HepG2 (cell line): ENCODE data around the gene SLC27A1. TPM values are rescaled to one million over a fixed set of nuclear protein-coding genes. Genes with fewer than 3 reads are reported as not detected.
A peak's percentile ranks its signal among the peaks of the same experiment; 100 is the strongest.

ENCODE experiments used
- AHDC1 ChIP-seq: sonication (generic); formaldehyde crosslinking; IDR thresholded peaks from 2 replicates; pipeline ENCODE4 v1.5.1; 2020; ENCODE audit warnings: mild to moderate bottlenecking, missing genetic modification reagents, borderline replicate concordance
- ATF7-NPFF ChIP-seq: sonication (generic); formaldehyde crosslinking; IDR thresholded peaks from 2 replicates; pipeline ENCODE4 v1.8.1; 2023; ENCODE audit warnings: mild to moderate bottlenecking, low read depth, missing genetic modification reagents, moderate library complexity
- CBX5 ChIP-seq: sonication (generic); formaldehyde crosslinking; IDR thresholded peaks from 2 replicates; pipeline ENCODE4 v1.4.0; 2020; ENCODE audit warnings: missing genetic modification reagents, borderline replicate concordance
- HDAC1 ChIP-seq: sonication (generic); formaldehyde crosslinking; IDR thresholded peaks from 2 replicates; pipeline ENCODE4 v1.5.1; 2020; ENCODE audit warnings: mild to moderate bottlenecking, missing genetic modification reagents
- HNF4A ChIP-seq: sonication (generic); formaldehyde crosslinking; IDR thresholded peaks from 2 replicates; pipeline ENCODE4 v1.4.0; 2020; ENCODE audit warnings: missing genetic modification reagents
- KAT2B ChIP-seq: fragments of 150-350 bp; IDR thresholded peaks from 2 replicates; pipeline ENCODE4 v1.6.1; 2014; ENCODE audit warnings: low read depth, low read length, borderline replicate concordance
- MLXIP ChIP-seq: sonication (generic); formaldehyde crosslinking; IDR thresholded peaks from 2 replicates; pipeline ENCODE4 v1.9.0; 2021; ENCODE audit warnings: missing genetic modification reagents, borderline replicate concordance
- MTA1 ChIP-seq: sonication (generic); formaldehyde crosslinking; IDR thresholded peaks from 2 replicates; pipeline ENCODE4 v1.4.0; 2020; ENCODE audit warnings: missing genetic modification reagents, mild to moderate bottlenecking, borderline replicate concordance
- MXD4 ChIP-seq: IDR thresholded peaks from 2 replicates; pipeline ENCODE4 v1.6.1; 2016; ENCODE audit warnings: mild to moderate bottlenecking, missing biosample characterization, missing genetic modification reagents
- PCBP1 ChIP-seq: fragments of 200-400 bp; formaldehyde crosslinking; IDR thresholded peaks from 2 replicates; pipeline ENCODE4 v1.6.1; 2017; ENCODE audit warnings: mild to moderate bottlenecking, low read depth, low read length, borderline replicate concordance
- POLR2G ChIP-seq: fragments of 200-400 bp; formaldehyde crosslinking; IDR thresholded peaks from 2 replicates; pipeline ENCODE4 v1.6.1; 2018; ENCODE audit warnings: mild to moderate bottlenecking, low read depth, low read length, moderate library complexity
- SALL2 ChIP-seq: sonication (generic); formaldehyde crosslinking; IDR thresholded peaks from 2 replicates; pipeline ENCODE4 v1.8.1; 2023; ENCODE audit warnings: mild to moderate bottlenecking, missing genetic modification reagents, inconsistent platforms
- SMAD3 ChIP-seq: sonication (generic); formaldehyde crosslinking; IDR thresholded peaks from 2 replicates; pipeline ENCODE4 v1.4.0; 2020; ENCODE audit warnings: missing genetic modification reagents
- THRA ChIP-seq: sonication (generic); formaldehyde crosslinking; IDR thresholded peaks from 2 replicates; pipeline ENCODE4 v1.4.0; 2020; ENCODE audit warnings: missing genetic modification reagents, borderline replicate concordance
- ZFP36 ChIP-seq: fragments of 150-350 bp; IDR thresholded peaks from 2 replicates; pipeline ENCODE4 v1.6.1; 2018; ENCODE audit warnings: borderline replicate concordance, low read length, low read depth; ENCODE audit not compliant: partially characterized antibody
- ZNF432 ChIP-seq: sonication (generic); formaldehyde crosslinking; IDR thresholded peaks from 2 replicates; pipeline ENCODE4 v1.5.0; 2020; ENCODE audit warnings: missing genetic modification reagents, mild to moderate bottlenecking, borderline replicate concordance
- ZNF530 ChIP-seq: sonication (generic); formaldehyde crosslinking; IDR thresholded peaks from 2 replicates; pipeline ENCODE4 v1.5.0; 2020; ENCODE audit warnings: low read depth, mild to moderate bottlenecking, missing genetic modification reagents
- ZNF616 ChIP-seq: sonication (generic); formaldehyde crosslinking; IDR thresholded peaks from 2 replicates; pipeline ENCODE4 v1.5.0; 2020; ENCODE audit warnings: low read depth, mild to moderate bottlenecking, missing genetic modification reagents
- ZSCAN31 ChIP-seq: sonication (generic); formaldehyde crosslinking; IDR thresholded peaks from 2 replicates; pipeline ENCODE4 v1.5.0; 2020; ENCODE audit warnings: low read depth, mild to moderate bottlenecking, missing genetic modification reagents
- polyA plus RNA-seq, 8 experiments: library from polyadenylated mRNA; depleted of rRNA in 3 of 8; stranded (reverse) in 7 of 8; unstranded in 1 of 8; fragments of >200 nt; fragmentation: Illumina TruSeq in 4 of 8; extraction: Trizol in 4 of 8; gene quantifications; 2 replicates each; pipeline versions ENCODE4 v1.2.1 to v1.2.3, GENCODE V29; 2011 to 2016; ENCODE audit warnings: low read depth in 4 of 8, missing spikeins in 1 of 8, mixed read lengths in 1 of 8; ENCODE audit not compliant: insufficient read depth in 1 of 8
- total RNA-seq, 5 experiments: library from RNA; depleted of rRNA; stranded (reverse); fragments of >200 nt; fragmentation: Illumina TruSeq; extraction: Trizol; gene quantifications; 2 replicates each; pipeline ENCODE4 v1.2.3, GENCODE V29; 2016; ENCODE audit warnings: low read depth in 1 of 5

SLC27A1 gene
- total and polyA plus RNA-seq, 2 of the 13 experiments (the other 11 are each of a cell fraction or from before 2014, with no cell fraction given), result 4.1 to 8.8 TPM

- TF ChIP-seq AHDC1, result no peak; the same call in 1 of the 2 replicates
- no peak; the same call in 1 of the 2 replicates for TF ChIP-seq CBX5
- no peak for TF ChIP-seq KAT2B
- peak; percentile 51 for TF ChIP-seq THRA
- no peak for TF ChIP-seq ZNF530 (CRISPR knock-in tag)
- TF ChIP-seq ZNF616, result peak; percentile 85
- peak; percentile 93 for TF ChIP-seq ZSCAN31 (CRISPR knock-in tag)
- TF ChIP-seq PCBP1, result 0 out of 2 replicates have a peak, but pooled peaks have one; percentile 34
- no peak for TF ChIP-seq ZFP36
- peak; percentile 94 for TF ChIP-seq ATF7-NPFF (CRISPR knock-in tag)
- TF ChIP-seq SALL2 (CRISPR knock-in tag), result 0 out of 2 replicates have a peak, but pooled peaks have one; percentile 68
- no peak for TF ChIP-seq ZNF432 (CRISPR knock-in tag)
- TF ChIP-seq MTA1 (CRISPR knock-in tag), result peak; percentile 94
- TF ChIP-seq MLXIP (CRISPR knock-in tag), result peak; percentile 73
- TF ChIP-seq POLR2G, result peak; percentile 66
- TF ChIP-seq HDAC1, result peak; percentile 97
- TF ChIP-seq MXD4 (CRISPR knock-in tag), result peak; percentile 90
- TF ChIP-seq SMAD3 (CRISPR knock-in tag), result 0 out of 2 replicates have a peak, but pooled peaks have one; percentile 15
- TF ChIP-seq HNF4A, result peak; percentile 3; the same call in 1 of the 2 replicates
These were observed 41.6 kb downstream of the SLC27A1 start (continued) for GRCh38 chr19:17511724-17512573.
